ENCODE measurements around the gene LATS2.

LATS2 gene

DNA sequence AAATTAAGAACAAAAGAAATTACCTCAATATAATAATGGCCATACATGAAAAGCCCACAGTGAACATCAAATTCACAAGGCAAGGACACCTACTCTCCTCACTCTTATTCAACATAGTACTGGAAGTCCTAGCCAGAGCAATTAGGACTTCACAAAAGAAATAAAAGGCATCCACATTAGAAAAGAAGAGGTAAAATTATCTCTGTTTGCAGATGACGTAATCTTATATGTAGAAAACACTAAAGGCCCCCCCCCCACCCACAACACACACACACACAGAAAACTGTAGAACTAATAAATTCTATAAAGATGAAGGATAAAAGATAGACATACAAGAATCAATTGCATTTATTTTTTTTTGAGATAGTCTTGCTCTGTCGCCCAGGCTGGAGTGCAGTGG, 25.5 kb upstream of the LATS2 start:
- no peak overlapping the region for H3K4me3 ChIP-seq (replicated peaks; ENCODE audit: insufficient read depth, low read length)
- H3K27me3 ChIP-seq (ENCODE audit: insufficient read depth, poor library complexity, severe bottlenecking): no peaks in the 10 kb centered on the region
- TF ChIP-seq SPI1 (IDR thresholded peaks at IDR 0.05; ENCODE audit: borderline replicate concordance, low read depth) (no peak), GABPA (IDR thresholded peaks at IDR 0.05; ENCODE audit: low read depth) (no peak), POLR2AphosphoS5 (IDR thresholded peaks at IDR 0.05; ENCODE audit: low read depth) (no peak)
- TF ChIP-seq, protein P1, sequence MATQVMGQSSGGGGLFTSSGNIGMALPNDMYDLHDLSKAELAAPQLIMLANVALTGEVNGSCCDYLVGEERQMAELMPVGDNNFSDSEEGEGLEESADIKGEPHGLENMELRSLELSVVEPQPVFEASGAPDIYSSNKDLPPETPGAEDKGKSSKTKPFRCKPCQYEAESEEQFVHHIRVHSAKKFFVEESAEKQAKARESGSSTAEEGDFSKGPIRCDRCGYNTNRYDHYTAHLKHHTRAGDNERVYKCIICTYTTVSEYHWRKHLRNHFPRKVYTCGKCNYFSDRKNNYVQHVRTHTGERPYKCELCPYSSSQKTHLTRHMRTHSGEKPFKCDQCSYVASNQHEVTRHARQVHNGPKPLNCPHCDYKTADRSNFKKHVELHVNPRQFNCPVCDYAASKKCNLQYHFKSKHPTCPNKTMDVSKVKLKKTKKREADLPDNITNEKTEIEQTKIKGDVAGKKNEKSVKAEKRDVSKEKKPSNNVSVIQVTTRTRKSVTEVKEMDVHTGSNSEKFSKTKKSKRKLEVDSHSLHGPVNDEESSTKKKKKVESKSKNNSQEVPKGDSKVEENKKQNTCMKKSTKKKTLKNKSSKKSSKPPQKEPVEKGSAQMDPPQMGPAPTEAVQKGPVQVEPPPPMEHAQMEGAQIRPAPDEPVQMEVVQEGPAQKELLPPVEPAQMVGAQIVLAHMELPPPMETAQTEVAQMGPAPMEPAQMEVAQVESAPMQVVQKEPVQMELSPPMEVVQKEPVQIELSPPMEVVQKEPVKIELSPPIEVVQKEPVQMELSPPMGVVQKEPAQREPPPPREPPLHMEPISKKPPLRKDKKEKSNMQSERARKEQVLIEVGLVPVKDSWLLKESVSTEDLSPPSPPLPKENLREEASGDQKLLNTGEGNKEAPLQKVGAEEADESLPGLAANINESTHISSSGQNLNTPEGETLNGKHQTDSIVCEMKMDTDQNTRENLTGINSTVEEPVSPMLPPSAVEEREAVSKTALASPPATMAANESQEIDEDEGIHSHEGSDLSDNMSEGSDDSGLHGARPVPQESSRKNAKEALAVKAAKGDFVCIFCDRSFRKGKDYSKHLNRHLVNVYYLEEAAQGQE (IDR thresholded peaks at IDR 0.05; ENCODE audit: insufficient replicate concordance, low read depth): no peak
- TF ChIP-seq, protein P2, sequence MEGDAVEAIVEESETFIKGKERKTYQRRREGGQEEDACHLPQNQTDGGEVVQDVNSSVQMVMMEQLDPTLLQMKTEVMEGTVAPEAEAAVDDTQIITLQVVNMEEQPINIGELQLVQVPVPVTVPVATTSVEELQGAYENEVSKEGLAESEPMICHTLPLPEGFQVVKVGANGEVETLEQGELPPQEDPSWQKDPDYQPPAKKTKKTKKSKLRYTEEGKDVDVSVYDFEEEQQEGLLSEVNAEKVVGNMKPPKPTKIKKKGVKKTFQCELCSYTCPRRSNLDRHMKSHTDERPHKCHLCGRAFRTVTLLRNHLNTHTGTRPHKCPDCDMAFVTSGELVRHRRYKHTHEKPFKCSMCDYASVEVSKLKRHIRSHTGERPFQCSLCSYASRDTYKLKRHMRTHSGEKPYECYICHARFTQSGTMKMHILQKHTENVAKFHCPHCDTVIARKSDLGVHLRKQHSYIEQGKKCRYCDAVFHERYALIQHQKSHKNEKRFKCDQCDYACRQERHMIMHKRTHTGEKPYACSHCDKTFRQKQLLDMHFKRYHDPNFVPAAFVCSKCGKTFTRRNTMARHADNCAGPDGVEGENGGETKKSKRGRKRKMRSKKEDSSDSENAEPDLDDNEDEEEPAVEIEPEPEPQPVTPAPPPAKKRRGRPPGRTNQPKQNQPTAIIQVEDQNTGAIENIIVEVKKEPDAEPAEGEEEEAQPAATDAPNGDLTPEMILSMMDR (IDR thresholded peaks at IDR 0.05; ENCODE audit: insufficient read depth, low read length): no peak
- H3K27ac ChIP-seq (replicated peaks): no peak overlapping the region
- DNase-seq (ENCODE audit: low read depth in 1 of 2, low spot score in 1 of 2): no peak

DNA sequence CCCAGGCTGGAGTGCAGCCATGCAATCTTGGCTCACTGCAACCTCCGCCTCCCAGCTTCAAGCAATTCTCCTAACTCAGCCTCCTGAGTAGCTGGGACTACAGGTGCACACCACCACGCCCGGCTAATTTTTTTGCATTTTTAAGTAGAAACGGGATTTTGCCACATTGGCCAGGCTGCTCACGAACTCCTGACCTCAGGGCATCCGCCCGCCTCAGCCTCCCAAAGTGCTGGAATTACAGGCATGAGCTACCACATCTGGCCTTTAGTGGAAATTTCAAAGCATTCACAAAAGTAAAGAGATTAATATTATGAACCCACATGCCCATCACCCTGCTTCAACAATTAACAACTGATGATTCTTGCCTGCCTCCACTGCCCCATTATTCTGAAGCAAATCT, 20.5 kb upstream of the LATS2 start:
- Histone ChIP-seq H3K27me3 (ENCODE audit: insufficient read depth, poor library complexity, severe bottlenecking) (no peaks in the 10 kb centered on the region), H3K27ac (replicated peaks) (no peak overlapping the region), H3K4me3 (replicated peaks; ENCODE audit: insufficient read depth, low read length) (no peak overlapping the region)
- TF ChIP-seq POLR2AphosphoS5 (IDR thresholded peaks at IDR 0.05; ENCODE audit: low read depth) (no peak), SPI1 (IDR thresholded peaks at IDR 0.05; ENCODE audit: borderline replicate concordance, low read depth) (no peak), GABPA (IDR thresholded peaks at IDR 0.05; ENCODE audit: low read depth) (no peak)
- TF ChIP-seq, protein P1 (IDR thresholded peaks at IDR 0.05; ENCODE audit: insufficient replicate concordance, low read depth): no peak
- TF ChIP-seq, protein P2 (IDR thresholded peaks at IDR 0.05; ENCODE audit: insufficient read depth, low read length): no peak
- no peak for DNase-seq (ENCODE audit: low read depth in 1 of 2, low spot score in 1 of 2)

DNA sequence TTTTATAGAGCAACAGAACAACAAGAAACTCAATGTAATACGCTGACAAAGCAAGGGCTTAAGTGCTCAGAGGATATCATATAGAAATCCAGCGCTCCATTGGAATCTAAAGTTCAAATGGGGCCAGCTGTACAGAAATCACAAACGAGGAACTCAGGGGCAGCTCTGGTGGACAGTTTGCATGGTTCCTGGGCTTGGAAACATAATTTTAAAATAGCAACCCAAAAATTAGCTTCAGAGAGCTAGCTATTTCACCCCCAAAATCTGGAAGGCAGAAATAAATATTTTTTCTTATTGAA, 19.2 kb upstream of the LATS2 start:
- no peak for DNase-seq (ENCODE audit: low read depth in 1 of 2, low spot score in 1 of 2)
- Histone ChIP-seq H3K27ac (replicated peaks) (peak overlapping the region; percentile 31), H3K27me3 (ENCODE audit: insufficient read depth, poor library complexity, severe bottlenecking) (no peaks in the 10 kb centered on the region), H3K4me3 (replicated peaks; ENCODE audit: insufficient read depth, low read length) (no peak overlapping the region)
- TF ChIP-seq GABPA (IDR thresholded peaks at IDR 0.05; ENCODE audit: low read depth) (no peak), SPI1 (IDR thresholded peaks at IDR 0.05; ENCODE audit: borderline replicate concordance, low read depth) (no peak), POLR2AphosphoS5 (IDR thresholded peaks at IDR 0.05; ENCODE audit: low read depth) (no peak)
- TF ChIP-seq, protein P1 (IDR thresholded peaks at IDR 0.05; ENCODE audit: insufficient replicate concordance, low read depth): no peak
- TF ChIP-seq, protein P2 (IDR thresholded peaks at IDR 0.05; ENCODE audit: insufficient read depth, low read length): no peak
